Umbilical cord (tissue), 2 donors: ENCODE data around the gene SNX1. TPM values are rescaled to one million over a fixed set of nuclear protein-coding genes. Genes with fewer than 3 reads are reported as not detected.

Experiments
- DNase-seq: peaks from one replicate; pipeline ENCODE4 v3.0.0-alpha.2; 2015; ENCODE audit warnings: low spot score
- total RNA-seq: library from RNA; depleted of rRNA; stranded (reverse); fragments of >200 nt; gene quantifications from one replicate; pipeline ENCODE4 v1.2.3, GENCODE V29; 2014; ENCODE audit warnings: low replicate concordance; ENCODE audit not compliant: insufficient read depth

The SNX1 gene
- total RNA-seq, 1 donor from 2014 or later: 45.0 TPM

DNA sequence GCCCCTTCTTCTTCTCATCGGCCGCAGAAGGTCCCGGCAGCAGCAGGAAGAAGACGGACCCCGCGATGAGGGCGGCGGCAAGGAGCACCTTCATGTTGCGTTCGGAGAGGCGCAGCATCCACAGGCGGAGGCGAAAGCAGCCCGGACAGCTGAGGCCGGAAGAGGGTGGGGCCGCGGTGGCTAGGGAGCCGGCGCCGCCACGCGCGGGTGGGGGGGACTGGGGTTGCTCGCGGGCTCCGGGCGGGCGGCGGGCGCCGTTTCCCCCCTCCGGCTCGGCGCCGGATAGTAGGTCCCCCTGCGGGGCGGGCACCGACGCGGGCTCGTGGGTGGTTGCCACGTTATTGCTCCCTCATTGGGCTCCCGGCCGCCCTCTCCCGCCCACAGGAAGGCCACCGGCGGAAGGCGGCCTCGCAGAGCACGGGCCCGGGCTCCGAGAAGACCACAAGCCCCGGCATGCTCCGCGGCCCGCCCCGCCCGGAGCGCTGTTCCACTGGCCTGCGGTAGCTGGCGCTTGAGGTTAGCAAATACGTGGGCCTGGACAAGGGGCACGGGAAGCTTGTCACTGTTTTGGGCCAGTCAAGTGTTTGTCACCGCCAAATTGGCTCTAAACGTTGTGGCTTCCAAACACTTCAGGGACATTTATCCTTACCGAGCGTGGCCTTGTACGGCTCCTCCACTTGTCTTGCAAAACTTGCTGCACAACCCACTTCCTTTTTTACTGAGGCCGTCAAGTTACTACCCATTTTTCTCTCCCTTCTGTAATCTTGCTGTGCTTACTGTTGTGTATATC is 67.3 kb downstream of the SNX1 start, which contains the start of gene PPIB:
TSS of gene PPIB (minus strand) at position 154 of the 790 bp plus-strand sequence. CDS start at position 118, 36 bp downstream.
- DNase-seq: peak; percentile 98

DNA sequence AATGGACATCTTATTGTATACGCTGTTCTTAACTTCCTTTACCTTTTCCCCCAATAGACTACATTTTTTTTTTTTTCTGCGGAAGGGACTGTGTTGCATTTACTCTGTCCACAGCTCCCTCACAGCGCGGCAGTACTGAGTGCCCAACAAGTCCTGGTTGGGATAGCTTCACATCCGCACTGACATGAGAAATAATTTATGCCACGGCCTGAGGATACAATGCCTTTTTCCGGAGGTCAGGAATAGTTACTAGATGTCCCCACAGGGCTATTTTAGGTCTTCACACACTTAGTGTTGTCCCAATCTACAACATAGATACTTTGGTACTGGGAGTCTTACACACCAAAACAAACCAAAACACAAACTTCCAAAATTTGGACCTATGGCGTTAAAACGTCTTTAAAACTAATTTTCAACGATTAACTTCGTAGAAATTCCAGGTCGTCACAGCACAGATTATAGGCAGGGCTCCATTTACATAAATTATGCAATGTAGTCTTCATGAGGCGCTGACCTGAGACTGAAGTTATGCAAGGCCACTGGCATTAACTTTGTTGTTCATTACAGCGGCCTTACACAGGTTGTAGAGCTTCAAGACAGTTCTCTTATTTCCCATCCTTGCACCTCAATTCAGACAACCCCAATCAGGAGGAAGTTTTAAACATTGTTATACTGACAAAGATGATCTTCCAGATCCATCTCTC is 68.0 kb downstream of the SNX1 start:
- DNase-seq: no peak

DNA sequence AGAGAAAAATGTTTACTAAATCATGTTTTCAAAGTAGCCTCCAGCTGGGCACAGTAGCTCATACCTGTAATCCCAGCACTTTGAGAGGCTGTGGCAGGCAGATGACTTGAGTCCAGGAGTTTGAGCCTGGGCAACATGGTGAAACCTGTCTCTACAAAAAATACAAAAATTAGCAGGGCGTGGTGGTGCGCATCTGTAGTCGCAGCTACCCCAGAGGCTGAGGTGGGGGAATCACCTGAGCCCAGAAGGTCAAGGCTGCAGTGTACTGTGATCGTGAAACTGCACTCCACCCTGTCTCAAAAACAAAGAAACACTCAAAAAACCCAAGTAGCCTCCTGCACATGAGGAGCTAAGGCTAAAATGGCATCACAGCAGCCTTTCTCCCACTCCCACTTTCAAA is 68.7 kb downstream of the SNX1 start:
- DNase-seq: no peak

DNA sequence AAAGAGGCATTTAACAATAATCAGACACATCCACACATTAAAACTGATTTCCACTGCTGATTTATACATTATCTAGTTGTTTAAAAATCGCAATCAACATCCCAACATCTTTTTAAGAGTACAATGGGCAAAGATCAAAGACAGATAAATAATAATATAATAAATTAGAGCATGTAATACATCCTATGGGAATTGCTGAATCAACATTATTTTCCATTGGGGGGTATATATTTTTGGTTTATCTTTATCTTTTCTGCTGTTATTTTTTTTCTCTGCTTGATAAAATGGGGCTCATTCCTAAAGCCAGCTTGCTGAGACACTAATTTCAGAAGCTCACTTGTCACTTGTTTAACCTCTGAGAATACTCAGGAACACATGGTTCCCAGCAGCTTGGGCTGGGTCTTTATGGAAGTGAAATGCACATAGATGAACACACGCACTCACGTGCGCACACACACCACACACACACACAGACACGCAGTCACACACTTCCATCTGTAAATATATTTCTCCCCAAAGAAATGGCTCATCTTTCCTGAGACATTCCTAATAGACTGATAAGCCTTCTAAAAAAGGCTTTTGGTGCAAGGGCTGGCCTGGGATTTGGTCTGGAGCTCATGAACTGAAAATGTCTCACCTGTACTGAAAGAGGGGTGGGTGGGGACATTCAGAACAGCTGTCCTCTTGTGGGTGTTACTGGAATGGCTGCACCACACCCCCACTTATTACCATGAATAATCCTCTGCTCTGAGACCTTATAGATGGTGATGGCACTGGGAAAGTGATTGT is 70.5 kb downstream of the SNX1 start:
- DNase-seq: no peak

DNA sequence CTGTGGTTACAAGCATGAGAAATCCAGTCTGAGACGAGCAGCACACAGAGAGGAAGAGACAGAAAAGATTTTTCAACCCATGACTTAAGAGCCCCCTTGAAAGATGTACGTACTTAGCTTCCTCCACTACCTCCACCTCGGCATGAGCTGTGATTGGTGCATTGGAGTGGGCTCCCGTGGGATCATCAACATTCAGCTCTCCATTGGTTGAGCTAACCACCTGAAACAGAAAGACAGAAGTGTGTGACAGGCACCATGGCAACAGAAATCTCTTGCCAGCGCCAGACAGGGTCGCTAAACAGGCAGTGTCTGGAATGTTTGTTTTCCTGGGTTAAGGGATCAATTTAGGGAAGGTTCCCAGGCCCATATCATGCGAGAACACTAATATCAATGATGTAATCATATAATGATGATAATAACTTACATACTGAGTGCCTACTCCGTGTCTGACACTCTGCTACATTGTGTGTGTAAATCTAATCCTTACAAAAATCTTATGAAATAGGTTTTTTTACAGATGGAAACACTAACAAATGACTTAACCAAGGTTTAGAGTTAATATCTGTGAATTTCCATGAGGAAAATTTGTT is 84.5 kb downstream of the SNX1 start:
- DNase-seq: no peak

DNA sequence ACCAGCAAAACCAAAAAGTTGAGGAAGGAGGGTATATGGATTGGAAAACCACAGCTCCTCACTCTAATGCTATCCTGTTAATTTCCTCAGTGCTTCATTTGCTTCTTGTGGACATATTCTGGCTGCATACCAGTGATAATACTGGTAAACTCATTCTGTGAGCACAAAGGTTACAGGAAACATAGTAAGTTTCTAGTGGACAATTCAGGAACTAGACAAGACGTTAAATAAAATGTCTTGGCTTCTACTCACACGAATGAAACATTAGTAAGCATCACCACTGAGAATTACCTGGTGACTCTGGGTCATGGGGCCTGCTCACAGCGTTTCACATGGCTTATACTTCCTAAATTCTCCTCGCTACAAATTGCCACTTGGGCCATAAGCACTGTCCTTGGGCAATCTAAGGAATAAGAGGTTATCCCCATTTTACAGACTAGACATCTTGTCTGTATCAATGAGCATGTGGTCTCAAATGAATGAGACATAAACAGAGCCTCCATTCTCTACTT is 87.1 kb downstream of the SNX1 start:
- DNase-seq: no peak

DNA sequence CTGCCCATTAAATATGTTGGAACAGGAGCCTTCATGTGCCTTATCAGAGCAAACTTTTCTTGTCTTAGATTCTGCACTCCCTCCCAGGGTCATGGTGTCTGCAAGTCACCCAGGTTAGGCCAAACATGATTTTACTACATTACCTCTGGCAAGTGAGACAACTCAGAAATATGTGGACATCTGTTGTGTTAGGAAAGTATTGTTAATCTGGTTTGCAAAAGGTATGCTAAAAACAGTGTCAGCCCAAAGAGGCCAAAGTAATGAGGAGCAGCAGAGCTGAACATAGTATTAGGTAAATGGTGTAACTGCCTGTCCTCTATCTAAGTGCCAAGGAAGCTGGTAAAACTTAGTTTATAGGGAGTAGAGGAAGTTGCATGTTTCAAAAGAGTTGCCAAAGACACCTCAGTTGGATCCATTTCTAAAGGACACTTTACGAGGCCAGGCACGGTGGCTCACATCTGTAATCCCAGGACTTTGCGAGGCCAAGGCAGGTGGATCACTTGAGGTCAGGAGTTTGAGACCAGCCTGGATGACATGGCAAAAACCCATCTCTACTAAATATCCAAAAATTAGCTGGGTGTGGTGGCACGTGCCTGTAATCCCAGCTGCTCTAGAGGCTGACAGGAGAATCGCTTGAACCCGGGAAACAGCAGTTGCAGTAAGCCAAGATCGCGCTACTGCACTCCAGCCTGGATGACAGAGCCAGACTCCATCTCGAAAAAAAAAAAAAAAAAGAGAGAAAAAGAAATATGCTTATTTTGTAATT is 89.5 kb downstream of the SNX1 start:
- no peak for DNase-seq

DNA sequence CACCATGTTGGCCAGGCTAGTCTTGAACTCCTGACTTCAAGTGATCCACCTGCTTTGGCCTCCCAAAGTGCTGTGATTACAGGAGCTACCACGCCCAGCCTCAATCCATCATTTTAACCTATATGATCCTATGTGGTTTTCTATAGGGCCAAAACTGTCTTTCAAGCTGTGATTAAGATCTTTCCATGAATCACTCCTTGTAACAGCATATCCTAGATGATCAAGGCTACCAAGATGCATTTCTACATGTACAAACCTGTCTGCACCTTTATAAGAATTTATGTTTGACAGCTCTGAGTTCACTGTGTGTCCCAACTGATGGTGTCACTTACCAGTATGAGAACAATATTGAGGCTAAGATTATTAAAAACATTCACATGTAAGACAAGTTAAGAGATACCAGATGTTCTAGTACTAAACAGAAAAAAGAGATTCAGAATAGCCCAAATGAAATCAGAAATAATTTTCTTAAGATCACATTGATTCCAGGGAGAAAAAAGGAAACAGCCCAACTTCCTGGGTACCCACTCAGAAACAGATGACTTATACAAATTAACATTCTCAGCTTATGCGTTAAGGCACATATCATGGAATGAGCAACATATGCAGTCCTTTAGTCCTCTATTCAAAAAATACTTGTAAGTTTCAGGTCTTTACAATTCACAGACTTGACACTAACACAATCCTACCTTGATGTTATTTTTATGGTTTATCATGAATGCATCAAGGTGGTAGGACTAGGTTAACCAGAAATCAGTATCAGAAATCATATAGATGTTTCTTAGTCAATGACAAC is 91.8 kb downstream of the SNX1 start:
- DNase-seq: peak; percentile 12

Other genes with a start within 250 kb of the SNX1 start
- 2.2 TPM for gene DAPK2, start 49.5 kb upstream of the SNX1 start, total RNA-seq
- gene CIAO2A, start 2.1 kb upstream of the SNX1 start, total RNA-seq: 42.4 TPM
- gene SNX22, start 55.7 kb downstream of the SNX1 start, total RNA-seq: 4.1 TPM
- 384 TPM for gene PPIB, start 67.0 kb downstream of the SNX1 start, total RNA-seq